ENCODE measurements around the gene SOD3. TPM values are rescaled to one million over a fixed set of nuclear protein-coding genes. Genes with fewer than 3 reads are reported as not detected.

SOD3 gene
- total and polyA plus RNA-seq, 4 donors: 2.6 to 8.1 (median 4.6) TPM

DNA sequence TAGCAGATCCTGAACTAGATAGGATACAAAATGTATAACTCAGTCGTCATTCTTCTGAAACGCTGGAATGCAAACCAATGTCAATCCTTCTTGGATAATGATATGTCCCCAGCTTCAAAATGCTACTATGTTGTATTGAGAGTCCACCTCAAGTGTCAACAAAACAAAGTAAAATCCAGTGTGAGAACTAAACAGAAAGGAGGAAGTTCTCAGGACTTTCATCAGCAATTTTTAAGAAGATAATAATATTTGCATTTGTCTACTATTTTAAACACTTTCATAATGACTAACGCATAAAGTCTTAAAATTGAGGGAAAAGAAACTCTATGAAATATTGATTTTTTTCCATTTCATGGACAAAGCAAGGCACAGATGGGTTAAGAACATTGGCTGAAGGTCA lies 36.3 kb downstream of the SOD3 start:
- Histone ChIP-seq H3K27ac (ENCODE audit: low read depth in 1 of 2, low read length in 2 of 2) (no peak overlapping the region), H3K4me3 (ENCODE audit: low read depth in 1 of 3, low read length in 3 of 3) (no peak overlapping the region), H3K9me3 (ENCODE audit: control insufficient read depth in 4 of 4, low read length in 3 of 4) (no peaks in the 10 kb centered on the region), H3K9ac (ENCODE audit: low read depth in 1 of 2, low read length in 2 of 2) (no peak overlapping the region), H3K27me3 (ENCODE audit: control insufficient read depth in 4 of 4, insufficient read depth in 4 of 4, low read length in 3 of 4) (no peaks in the 10 kb centered on the region), H3K36me3 (ENCODE audit: control insufficient read depth in 4 of 4, insufficient read depth in 3 of 4, low read depth in 1 of 4, low read length in 3 of 4) (peaks cover 0 to 35% (median 18%) of the 10 kb centered on the region in 4 donors), H3K4me1 (ENCODE audit: control insufficient read depth in 4 of 4, insufficient read depth in 4 of 4, low read length in 3 of 4) (no peaks in the 10 kb centered on the region)
- WGBS: 95% methylated on average over 3 of the region's 3 CpGs
- DNase-seq (ENCODE audit: low spot score): no peak
- TF ChIP-seq FOXA2 (IDR thresholded peaks at IDR 0.05) (no peak), YY1 (IDR thresholded peaks at IDR 0.05) (no peak), TAF1 (conservative IDR thresholded peaks at IDR 0.05) (no peak), HNF4A (conservative IDR thresholded peaks at IDR 0.05) (no peak), FOXA1 (IDR thresholded peaks at IDR 0.05) (no peak), GABPA (IDR thresholded peaks at IDR 0.05 in 1 of 2, conservative IDR thresholded peaks at IDR 0.05 in 1 of 2) (no peak)
- TF ChIP-seq, protein P1, sequence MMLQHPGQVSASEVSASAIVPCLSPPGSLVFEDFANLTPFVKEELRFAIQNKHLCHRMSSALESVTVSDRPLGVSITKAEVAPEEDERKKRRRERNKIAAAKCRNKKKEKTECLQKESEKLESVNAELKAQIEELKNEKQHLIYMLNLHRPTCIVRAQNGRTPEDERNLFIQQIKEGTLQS (IDR thresholded peaks at IDR 0.05): no peak

DNA sequence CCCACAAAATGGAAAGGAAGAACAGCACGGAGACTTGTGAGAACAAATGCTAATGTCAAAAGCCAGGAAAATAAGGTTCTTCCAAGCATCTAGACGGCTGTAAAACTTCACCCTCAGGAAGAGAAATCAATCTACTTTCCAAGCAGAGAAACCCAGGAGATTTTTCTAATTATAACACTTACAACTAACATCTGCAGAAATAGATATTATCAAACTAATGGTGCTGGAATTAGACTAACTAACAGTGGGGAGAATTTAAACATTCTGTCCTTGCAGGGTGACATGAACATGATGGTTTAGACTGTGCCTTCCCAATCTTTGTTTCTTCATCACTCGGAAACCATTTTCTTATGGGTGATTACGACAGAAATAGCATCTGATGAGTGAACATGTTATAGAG lies 40.3 kb downstream of the SOD3 start:
- no peaks in the 10 kb centered on the region for H3K9me3 ChIP-seq (ENCODE audit: control insufficient read depth in 4 of 4, low read length in 3 of 4)
- no peak overlapping the region for H3K9ac ChIP-seq (ENCODE audit: low read depth in 1 of 2, low read length in 2 of 2)
- peaks cover 0 to 7% (median 5%) of the 10 kb centered on the region in 4 donors for H3K4me1 ChIP-seq (ENCODE audit: control insufficient read depth in 4 of 4, insufficient read depth in 4 of 4, low read length in 3 of 4)
- peaks cover 0 to 24% (median 15%) of the 10 kb centered on the region in 4 donors for H3K36me3 ChIP-seq (ENCODE audit: control insufficient read depth in 4 of 4, insufficient read depth in 3 of 4, low read depth in 1 of 4, low read length in 3 of 4)
- no peaks in the 10 kb centered on the region for H3K27me3 ChIP-seq (ENCODE audit: control insufficient read depth in 4 of 4, insufficient read depth in 4 of 4, low read length in 3 of 4)
- TF ChIP-seq, protein P2, sequence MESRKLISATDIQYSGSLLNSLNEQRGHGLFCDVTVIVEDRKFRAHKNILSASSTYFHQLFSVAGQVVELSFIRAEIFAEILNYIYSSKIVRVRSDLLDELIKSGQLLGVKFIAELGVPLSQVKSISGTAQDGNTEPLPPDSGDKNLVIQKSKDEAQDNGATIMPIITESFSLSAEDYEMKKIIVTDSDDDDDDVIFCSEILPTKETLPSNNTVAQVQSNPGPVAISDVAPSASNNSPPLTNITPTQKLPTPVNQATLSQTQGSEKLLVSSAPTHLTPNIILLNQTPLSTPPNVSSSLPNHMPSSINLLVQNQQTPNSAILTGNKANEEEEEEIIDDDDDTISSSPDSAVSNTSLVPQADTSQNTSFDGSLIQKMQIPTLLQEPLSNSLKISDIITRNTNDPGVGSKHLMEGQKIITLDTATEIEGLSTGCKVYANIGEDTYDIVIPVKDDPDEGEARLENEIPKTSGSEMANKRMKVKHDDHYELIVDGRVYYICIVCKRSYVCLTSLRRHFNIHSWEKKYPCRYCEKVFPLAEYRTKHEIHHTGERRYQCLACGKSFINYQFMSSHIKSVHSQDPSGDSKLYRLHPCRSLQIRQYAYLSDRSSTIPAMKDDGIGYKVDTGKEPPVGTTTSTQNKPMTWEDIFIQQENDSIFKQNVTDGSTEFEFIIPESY (IDR thresholded peaks at IDR 0.05): no peak
- TF ChIP-seq, protein P3, sequence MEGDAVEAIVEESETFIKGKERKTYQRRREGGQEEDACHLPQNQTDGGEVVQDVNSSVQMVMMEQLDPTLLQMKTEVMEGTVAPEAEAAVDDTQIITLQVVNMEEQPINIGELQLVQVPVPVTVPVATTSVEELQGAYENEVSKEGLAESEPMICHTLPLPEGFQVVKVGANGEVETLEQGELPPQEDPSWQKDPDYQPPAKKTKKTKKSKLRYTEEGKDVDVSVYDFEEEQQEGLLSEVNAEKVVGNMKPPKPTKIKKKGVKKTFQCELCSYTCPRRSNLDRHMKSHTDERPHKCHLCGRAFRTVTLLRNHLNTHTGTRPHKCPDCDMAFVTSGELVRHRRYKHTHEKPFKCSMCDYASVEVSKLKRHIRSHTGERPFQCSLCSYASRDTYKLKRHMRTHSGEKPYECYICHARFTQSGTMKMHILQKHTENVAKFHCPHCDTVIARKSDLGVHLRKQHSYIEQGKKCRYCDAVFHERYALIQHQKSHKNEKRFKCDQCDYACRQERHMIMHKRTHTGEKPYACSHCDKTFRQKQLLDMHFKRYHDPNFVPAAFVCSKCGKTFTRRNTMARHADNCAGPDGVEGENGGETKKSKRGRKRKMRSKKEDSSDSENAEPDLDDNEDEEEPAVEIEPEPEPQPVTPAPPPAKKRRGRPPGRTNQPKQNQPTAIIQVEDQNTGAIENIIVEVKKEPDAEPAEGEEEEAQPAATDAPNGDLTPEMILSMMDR (IDR thresholded peaks at IDR 0.05; ENCODE audit: low read depth, low read length, missing input control): no peak
- no peak for TF ChIP-seq NR2F2 (IDR thresholded peaks at IDR 0.05)
- TF ChIP-seq HNF4A (conservative IDR thresholded peaks at IDR 0.05): no peak
- TF ChIP-seq FOXA2 (IDR thresholded peaks at IDR 0.05): no peak
- no peak for TF ChIP-seq RAD21 (IDR thresholded peaks at IDR 0.05)
- TF ChIP-seq, protein P1 (IDR thresholded peaks at IDR 0.05): no peak
- TF ChIP-seq FOXA1 (IDR thresholded peaks at IDR 0.05): no peak
- no peak overlapping the region for H3K27ac ChIP-seq (ENCODE audit: low read depth in 1 of 2, low read length in 2 of 2)
- WGBS: 96% methylated on average over 4 of the region's 4 CpGs
- no peak for DNase-seq (ENCODE audit: low spot score)
- H3K4me3 ChIP-seq (ENCODE audit: low read depth in 1 of 3, low read length in 3 of 3): no peak overlapping the region

DNA sequence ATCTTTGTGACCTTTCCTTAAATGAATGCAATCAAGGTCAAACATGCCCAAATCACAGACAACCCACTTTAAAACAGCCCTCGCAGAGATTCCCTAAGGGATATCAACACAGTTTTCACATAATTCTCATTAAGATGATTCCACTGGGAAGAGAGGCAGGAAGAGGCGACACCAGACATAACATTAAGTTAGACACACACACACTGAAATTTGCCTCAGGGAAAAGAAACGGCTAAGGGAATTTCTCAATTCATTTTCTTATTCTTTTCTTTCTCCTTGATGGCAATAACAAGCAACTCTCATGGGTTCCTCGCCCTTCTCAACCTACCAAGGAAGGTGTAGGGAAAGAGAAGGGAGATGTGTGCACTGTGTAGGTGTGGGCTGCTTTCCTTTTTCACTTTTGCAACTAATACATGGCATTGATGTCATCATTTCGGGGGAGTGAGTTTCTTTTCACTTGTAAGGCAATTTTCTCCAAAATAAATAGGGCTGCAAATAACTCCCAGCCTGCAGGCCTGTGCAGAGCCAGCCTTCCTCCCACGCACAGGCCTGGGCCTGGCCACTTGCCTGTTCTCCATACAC lies 41.4 kb downstream of the SOD3 start:
- Histone ChIP-seq H3K4me3 (ENCODE audit: low read depth in 1 of 3, low read length in 3 of 3) (no peak overlapping the region), H3K36me3 (ENCODE audit: control insufficient read depth in 4 of 4, insufficient read depth in 3 of 4, low read depth in 1 of 4, low read length in 3 of 4) (peaks cover 0 to 18% (median 10%) of the 10 kb centered on the region in 4 donors), H3K9me3 (ENCODE audit: control insufficient read depth in 4 of 4, low read length in 3 of 4) (no peaks in the 10 kb centered on the region), H3K9ac (ENCODE audit: low read depth in 1 of 2, low read length in 2 of 2) (no peak overlapping the region), H3K27ac (ENCODE audit: low read depth in 1 of 2, low read length in 2 of 2) (no peak overlapping the region), H3K4me1 (ENCODE audit: control insufficient read depth in 4 of 4, insufficient read depth in 4 of 4, low read length in 3 of 4) (peaks cover 0 to 11% (median 6%) of the 10 kb centered on the region in 4 donors), H3K27me3 (ENCODE audit: control insufficient read depth in 4 of 4, insufficient read depth in 4 of 4, low read length in 3 of 4) (no peaks in the 10 kb centered on the region)
- DNase-seq (ENCODE audit: low spot score): no peak
- WGBS: 95% methylated on average over 6 of the region's 6 CpGs
- TF ChIP-seq NR2F2 (IDR thresholded peaks at IDR 0.05) (no peak), HNF4A (conservative IDR thresholded peaks at IDR 0.05) (no peak), FOXA2 (IDR thresholded peaks at IDR 0.05) (no peak), FOXA1 (IDR thresholded peaks at IDR 0.05) (no peak), HNF4G (IDR thresholded peaks at IDR 0.05) (no peak), SP1 (IDR thresholded peaks at IDR 0.05) (no peak), RXRA (IDR thresholded peaks at IDR 0.05) (no peak), EGR1 (IDR thresholded peaks at IDR 0.05; ENCODE audit: low read depth in 2 of 2) (no peak), RAD21 (IDR thresholded peaks at IDR 0.05) (no peak), GABPA (IDR thresholded peaks at IDR 0.05 in 1 of 2, conservative IDR thresholded peaks at IDR 0.05 in 1 of 2) (no peak), TAF1 (conservative IDR thresholded peaks at IDR 0.05) (no peak), YY1 (IDR thresholded peaks at IDR 0.05) (no peak)
- TF ChIP-seq, protein P4, sequence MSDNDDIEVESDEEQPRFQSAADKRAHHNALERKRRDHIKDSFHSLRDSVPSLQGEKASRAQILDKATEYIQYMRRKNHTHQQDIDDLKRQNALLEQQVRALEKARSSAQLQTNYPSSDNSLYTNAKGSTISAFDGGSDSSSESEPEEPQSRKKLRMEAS (IDR thresholded peaks at IDR 0.05): no peak
- TF ChIP-seq, protein P2 (IDR thresholded peaks at IDR 0.05): no peak
- TF ChIP-seq, protein P1 (IDR thresholded peaks at IDR 0.05): no peak
- TF ChIP-seq, protein P3 (IDR thresholded peaks at IDR 0.05; ENCODE audit: low read depth, low read length, missing input control): no peak
